Osteocyte (in vitro differentiated cells): ENCODE measurements around the gene CKMT2. TPM values are rescaled to one million over a fixed set of nuclear protein-coding genes. Genes with fewer than 3 reads are reported as not detected.

Experiments
- DNase-seq: peaks from one replicate; pipeline ENCODE4 v3.0.0; 2021; ENCODE audit warnings: mixed read lengths; ENCODE audit not compliant: unreplicated experiment; ENCODE audit errors: extremely low spot score
- H3K27ac Mint-ChIP-seq: one replicate; pipeline ENCODE4 v1.8.0; 2021; ENCODE audit warnings: mild to moderate bottlenecking, mixed read lengths; ENCODE audit not compliant: unreplicated experiment
- H3K27me3 Mint-ChIP-seq: one replicate; pipeline ENCODE4 v1.8.0; 2021; ENCODE audit warnings: mixed read lengths; ENCODE audit not compliant: unreplicated experiment
- H3K36me3 Mint-ChIP-seq: one replicate; pipeline ENCODE4 v1.8.0; 2021; ENCODE audit warnings: mixed read lengths; ENCODE audit not compliant: unreplicated experiment
- H3K4me1 Mint-ChIP-seq: one replicate; pipeline ENCODE4 v1.8.0; 2021; ENCODE audit warnings: mixed read lengths; ENCODE audit not compliant: unreplicated experiment
- H3K4me3 Mint-ChIP-seq: one replicate; pipeline ENCODE4 v1.8.0; 2021; ENCODE audit warnings: mild to moderate bottlenecking, moderate library complexity, mixed read lengths; ENCODE audit not compliant: unreplicated experiment
- H3K9me3 Mint-ChIP-seq: one replicate; pipeline ENCODE4 v1.8.0; 2021; ENCODE audit warnings: mixed read lengths; ENCODE audit not compliant: unreplicated experiment
- CTCF ChIP-seq: fragments of 200-600 bp; sonication (generic); IDR thresholded peaks from 2 replicates; pipeline ENCODE4 v1.5.0; 2021; ENCODE audit warnings: antibody characterized with exemption, mild to moderate bottlenecking, moderate library complexity
- total RNA-seq: library from RNA; stranded (reverse); gene quantifications from 2 replicates; pipeline ENCODE4 v1.2.1, GENCODE V29; 2021

The CKMT2 gene
- total RNA-seq, 1 donor from 2014 or later: not detected

GRCh38 chr5:81234299-81234698 is 1.2 kb downstream of the CKMT2 start:
- no peak overlapping the region for H3K27ac Mint-ChIP-seq
- H3K9me3 Mint-ChIP-seq: no peaks in the 10 kb centered on the region
- H3K36me3 Mint-ChIP-seq: no peaks in the 10 kb centered on the region
- H3K27me3 Mint-ChIP-seq: no peaks in the 10 kb centered on the region
- no peaks in the 10 kb centered on the region for H3K4me1 Mint-ChIP-seq
- TF ChIP-seq CTCF: no peak
- no peak for DNase-seq
- H3K4me3 Mint-ChIP-seq: no peak overlapping the region

GRCh38 chr5:81234801-81235200 is 1.7 kb downstream of the CKMT2 start:
- no peaks in the 10 kb centered on the region for H3K9me3 Mint-ChIP-seq
- H3K27me3 Mint-ChIP-seq: no peaks in the 10 kb centered on the region
- no peak overlapping the region for H3K4me3 Mint-ChIP-seq
- H3K36me3 Mint-ChIP-seq: no peaks in the 10 kb centered on the region
- no peaks in the 10 kb centered on the region for H3K4me1 Mint-ChIP-seq
- no peak for TF ChIP-seq CTCF
- H3K27ac Mint-ChIP-seq: no peak overlapping the region
- no peak for DNase-seq

GRCh38 chr5:81235287-81236072 is 2.4 kb downstream of the CKMT2 start:
- no peak overlapping the region for H3K4me3 Mint-ChIP-seq
- TF ChIP-seq CTCF: no peak
- no peaks in the 10 kb centered on the region for H3K9me3 Mint-ChIP-seq
- H3K36me3 Mint-ChIP-seq: no peaks in the 10 kb centered on the region
- no peak overlapping the region for H3K27ac Mint-ChIP-seq
- H3K4me1 Mint-ChIP-seq: no peaks in the 10 kb centered on the region
- no peak for DNase-seq
- H3K27me3 Mint-ChIP-seq: no peaks in the 10 kb centered on the region

- no peak for TF ChIP-seq CTCF
- H3K9me3 Mint-ChIP-seq: no peaks in the 10 kb centered on the region
- no peak overlapping the region for H3K27ac Mint-ChIP-seq
- H3K27me3 Mint-ChIP-seq: no peaks in the 10 kb centered on the region
- H3K36me3 Mint-ChIP-seq: no peaks in the 10 kb centered on the region
- H3K4me1 Mint-ChIP-seq: peaks cover 4% of the 10 kb centered on the region
- DNase-seq: no peak
- no peak overlapping the region for H3K4me3 Mint-ChIP-seq
Measured at GRCh38 chr5:81238460-81238859, 5.3 kb downstream of the CKMT2 start.

GRCh38 chr5:81239613-81240012 is 6.5 kb downstream of the CKMT2 start:
- Mint-ChIP-seq H3K4me3 (no peak overlapping the region), H3K9me3 (no peaks in the 10 kb centered on the region), H3K4me1 (peaks cover 4% of the 10 kb centered on the region), H3K36me3 (no peaks in the 10 kb centered on the region), H3K27ac (no peak overlapping the region), H3K27me3 (no peaks in the 10 kb centered on the region)
- no peak for DNase-seq
- TF ChIP-seq CTCF: no peak
